Measurements from ENCODE around the gene SYT3.
"Not testable (repeated sequence)": the region's sequence is repeated elsewhere in the genome, so short reads cannot be mapped to it uniquely, and the experiment has no call there.

Gene SYT3

GRCh38 chr19:50607874-50608785, 31.6 kb downstream of the SYT3 start:
- H3K4me3 ChIP-seq (ENCODE audit: low read length) = no peak overlapping the region
- H3K4me2 ChIP-seq (ENCODE audit: low read length) = no peak overlapping the region
- no peaks in the 10 kb centered on the region for H3K4me1 ChIP-seq (ENCODE audit: control insufficient read depth, insufficient read depth, low read length)
- no peaks in the 10 kb centered on the region for H3K36me3 ChIP-seq (ENCODE audit: insufficient read depth, low read length)
- no peaks in the 10 kb centered on the region for H3K9me3 ChIP-seq (replicated peaks; ENCODE audit: low read length)
- no peak overlapping the region for H3K9ac ChIP-seq (ENCODE audit: low read depth, low read length)
- H3K27me3 ChIP-seq (ENCODE audit: control insufficient read depth, insufficient read depth, low read length) = no peaks in the 10 kb centered on the region

DNA sequence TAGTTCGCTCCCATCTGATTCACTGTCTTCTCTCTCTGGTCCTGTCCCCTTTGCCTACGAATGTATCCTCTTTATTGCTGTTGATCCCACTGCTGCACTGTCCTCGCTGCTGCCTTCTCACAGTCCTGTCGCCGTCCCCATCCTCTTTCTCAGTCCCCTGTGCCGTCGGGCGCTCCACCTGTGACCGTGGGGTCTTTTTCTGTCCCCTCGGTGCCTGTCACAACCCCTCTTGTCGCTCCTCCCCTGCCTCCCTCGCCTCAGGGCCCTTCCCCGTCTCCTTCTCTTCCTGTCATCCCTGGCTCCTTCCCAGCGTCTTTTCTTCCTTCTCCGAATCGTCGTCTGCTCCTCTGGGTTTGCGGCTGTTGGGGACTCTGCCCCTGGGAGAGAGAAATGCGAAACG, 32.3 kb downstream of the SYT3 start:
- H3K9me3 ChIP-seq (replicated peaks; ENCODE audit: low read length) = no peaks in the 10 kb centered on the region
- no peak overlapping the region for H3K4me2 ChIP-seq (ENCODE audit: low read length)
- no peaks in the 10 kb centered on the region for H3K4me1 ChIP-seq (ENCODE audit: control insufficient read depth, insufficient read depth, low read length)
- H3K27me3 ChIP-seq (ENCODE audit: control insufficient read depth, insufficient read depth, low read length) = no peaks in the 10 kb centered on the region
- H3K9ac ChIP-seq (ENCODE audit: low read depth, low read length) = no peak overlapping the region
- H3K36me3 ChIP-seq (ENCODE audit: insufficient read depth, low read length) = no peaks in the 10 kb centered on the region
- no peak overlapping the region for H3K4me3 ChIP-seq (ENCODE audit: low read length)

DNA sequence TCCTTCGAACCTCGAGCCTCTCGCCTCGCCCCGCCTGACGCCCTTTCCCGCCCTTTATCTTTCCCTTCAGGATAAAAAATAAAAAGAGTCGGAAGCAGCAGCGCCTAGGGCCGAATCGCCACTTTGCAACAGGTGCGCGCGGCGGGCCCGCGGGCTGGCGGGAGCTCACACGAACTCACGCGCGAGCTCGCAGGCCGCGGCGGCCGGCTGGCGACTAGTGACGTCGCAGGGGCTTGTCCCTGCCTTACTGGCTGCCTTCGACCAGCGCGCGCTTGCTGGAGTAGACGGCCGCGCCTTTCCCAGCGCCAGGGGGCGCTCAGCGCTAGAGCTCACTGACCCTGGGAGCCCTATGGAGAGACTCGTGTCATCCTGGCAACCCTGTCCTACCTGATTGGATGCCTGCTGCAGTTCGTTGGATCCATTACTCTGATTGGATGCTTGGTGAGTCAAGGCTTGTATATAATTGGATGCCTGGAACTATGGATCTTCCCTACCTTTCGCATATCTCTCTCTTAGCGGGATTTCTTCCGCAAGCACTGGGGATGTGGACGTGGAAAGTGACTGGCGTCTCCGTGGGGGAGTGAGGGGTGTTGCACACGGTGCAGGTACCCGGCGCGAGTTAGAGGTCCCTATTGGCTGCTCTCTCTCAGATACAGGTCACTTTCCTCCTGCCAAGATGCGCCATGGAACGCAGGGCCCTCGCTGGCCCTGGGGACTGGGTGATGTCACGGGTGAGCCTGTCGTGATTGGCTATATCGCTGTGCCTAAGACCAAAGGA, 33.4 kb downstream of the SYT3 start:
- H3K27me3 ChIP-seq (ENCODE audit: control insufficient read depth, insufficient read depth, low read length); H3K4me3 ChIP-seq (ENCODE audit: low read length); H3K4me1 ChIP-seq (ENCODE audit: control insufficient read depth, insufficient read depth, low read length); H3K36me3 ChIP-seq (ENCODE audit: insufficient read depth, low read length); H3K9ac ChIP-seq (ENCODE audit: low read depth, low read length); H3K9me3 ChIP-seq (replicated peaks; ENCODE audit: low read length); H3K4me2 ChIP-seq (ENCODE audit: low read length): not testable (repeated sequence)

- H3K9me3 ChIP-seq (replicated peaks; ENCODE audit: low read length); H3K36me3 ChIP-seq (ENCODE audit: insufficient read depth, low read length); H3K4me2 ChIP-seq (ENCODE audit: low read length); H3K27me3 ChIP-seq (ENCODE audit: control insufficient read depth, insufficient read depth, low read length); H3K9ac ChIP-seq (ENCODE audit: low read depth, low read length); H3K4me1 ChIP-seq (ENCODE audit: control insufficient read depth, insufficient read depth, low read length); H3K4me3 ChIP-seq (ENCODE audit: low read length): not testable (repeated sequence)
Observed at GRCh38 chr19:50604264-50605073, 35.2 kb downstream of the SYT3 start.

GRCh38 chr19:50602935-50603334, 36.7 kb downstream of the SYT3 start:
- Histone ChIP-seq H3K4me2 (ENCODE audit: low read length) (no peak overlapping the region), H3K27me3 (ENCODE audit: control insufficient read depth, insufficient read depth, low read length) (no peaks in the 10 kb centered on the region), H3K4me1 (ENCODE audit: control insufficient read depth, insufficient read depth, low read length) (no peaks in the 10 kb centered on the region), H3K9ac (ENCODE audit: low read depth, low read length) (no peak overlapping the region), H3K36me3 (ENCODE audit: insufficient read depth, low read length) (no peaks in the 10 kb centered on the region), H3K4me3 (ENCODE audit: low read length) (no peak overlapping the region), H3K9me3 (replicated peaks; ENCODE audit: low read length) (no peaks in the 10 kb centered on the region)

DNA sequence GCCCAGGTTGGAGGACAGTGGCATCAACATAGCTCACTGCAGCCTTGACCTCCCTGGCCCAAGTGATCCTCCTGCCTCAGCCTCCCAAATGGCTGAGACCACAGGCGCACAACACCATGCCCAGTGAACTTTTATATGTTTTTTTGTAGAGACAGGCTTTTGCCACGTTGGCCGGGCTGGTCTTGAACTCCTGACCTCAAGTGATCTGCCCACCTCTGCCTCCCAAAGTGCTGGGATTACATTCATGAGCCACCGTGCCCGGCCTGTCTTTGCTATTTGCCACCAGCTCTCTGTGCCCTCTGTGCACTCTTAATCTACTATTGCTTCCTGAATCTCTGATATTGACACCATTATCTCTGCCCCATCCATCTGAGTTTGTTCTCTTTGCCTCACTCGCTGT, 37.2 kb downstream of the SYT3 start:
- H3K4me2 ChIP-seq (ENCODE audit: low read length) = no peak overlapping the region
- H3K27me3 ChIP-seq (ENCODE audit: control insufficient read depth, insufficient read depth, low read length) = no peaks in the 10 kb centered on the region
- H3K36me3 ChIP-seq (ENCODE audit: insufficient read depth, low read length) = no peaks in the 10 kb centered on the region
- no peak overlapping the region for H3K4me3 ChIP-seq (ENCODE audit: low read length)
- H3K9ac ChIP-seq (ENCODE audit: low read depth, low read length) = no peak overlapping the region
- H3K4me1 ChIP-seq (ENCODE audit: control insufficient read depth, insufficient read depth, low read length) = no peaks in the 10 kb centered on the region
- no peaks in the 10 kb centered on the region for H3K9me3 ChIP-seq (replicated peaks; ENCODE audit: low read length)

- Histone ChIP-seq H3K9ac (ENCODE audit: low read depth, low read length) (no peak overlapping the region), H3K9me3 (replicated peaks; ENCODE audit: low read length) (no peaks in the 10 kb centered on the region), H3K4me3 (ENCODE audit: low read length) (no peak overlapping the region), H3K36me3 (ENCODE audit: insufficient read depth, low read length) (no peaks in the 10 kb centered on the region), H3K4me2 (ENCODE audit: low read length) (no peak overlapping the region), H3K4me1 (ENCODE audit: control insufficient read depth, insufficient read depth, low read length) (no peaks in the 10 kb centered on the region), H3K27me3 (ENCODE audit: control insufficient read depth, insufficient read depth, low read length) (no peaks in the 10 kb centered on the region)
Observed at GRCh38 chr19:50602089-50602422, 37.6 kb downstream of the SYT3 start.

DNA sequence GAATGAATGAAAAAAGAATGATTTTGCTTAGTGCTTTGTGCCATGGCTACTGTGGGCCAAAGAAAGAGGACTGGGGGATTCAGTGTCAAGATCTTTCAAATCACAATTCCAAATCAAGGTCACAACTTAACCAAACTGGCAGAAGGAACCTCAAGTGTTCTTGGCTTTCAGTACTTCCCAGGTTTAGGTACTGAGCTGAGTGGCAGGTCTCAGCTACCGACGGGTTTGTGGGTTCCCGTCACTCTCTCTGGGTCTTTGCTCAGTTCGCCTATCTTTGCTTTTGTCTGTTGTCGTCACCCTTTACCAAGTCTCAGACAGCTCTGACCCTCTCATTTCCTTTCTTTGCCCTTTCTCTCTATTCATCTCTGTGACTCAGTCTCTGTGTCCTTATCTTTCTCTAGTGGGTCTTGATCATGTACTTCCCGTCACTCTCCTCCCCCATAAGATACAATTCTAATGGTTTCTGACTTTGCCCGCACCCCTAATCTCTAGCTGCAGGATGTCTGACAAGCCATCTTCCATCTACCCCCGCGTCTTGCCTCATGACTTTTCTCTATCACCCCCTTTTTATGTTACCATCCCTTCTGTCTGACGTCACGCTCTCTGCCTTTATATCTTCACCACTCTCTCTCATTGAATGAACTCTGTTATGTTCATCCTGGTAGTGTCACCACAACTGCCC, 38.1 kb downstream of the SYT3 start:
- Histone ChIP-seq H3K4me1 (ENCODE audit: control insufficient read depth, insufficient read depth, low read length) (no peaks in the 10 kb centered on the region), H3K36me3 (ENCODE audit: insufficient read depth, low read length) (no peaks in the 10 kb centered on the region), H3K9me3 (replicated peaks; ENCODE audit: low read length) (no peaks in the 10 kb centered on the region), H3K9ac (ENCODE audit: low read depth, low read length) (no peak overlapping the region), H3K4me3 (ENCODE audit: low read length) (no peak overlapping the region), H3K27me3 (ENCODE audit: control insufficient read depth, insufficient read depth, low read length) (no peaks in the 10 kb centered on the region), H3K4me2 (ENCODE audit: low read length) (no peak overlapping the region)

DNA sequence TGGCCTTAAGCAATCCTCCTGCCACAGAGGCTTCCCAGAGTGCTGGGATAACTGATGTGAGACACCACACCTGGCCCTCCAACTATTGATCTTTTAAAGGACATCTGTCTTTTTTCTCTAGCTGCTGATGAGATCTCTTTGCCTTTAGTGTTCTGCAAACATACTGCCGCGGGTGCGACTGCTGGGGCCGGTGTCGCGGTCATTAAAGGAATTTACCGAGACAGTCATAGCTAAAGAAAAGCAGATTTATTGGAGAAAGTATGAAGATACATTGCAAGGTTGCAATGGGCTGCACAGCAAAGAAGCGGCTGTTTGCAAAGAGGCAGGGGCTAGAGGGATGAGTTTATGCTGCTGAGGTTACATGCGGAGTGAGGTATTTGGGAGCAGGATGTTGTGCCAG, 40.3 kb downstream of the SYT3 start:
- Histone ChIP-seq H3K4me1 (ENCODE audit: control insufficient read depth, insufficient read depth, low read length) (no peaks in the 10 kb centered on the region), H3K4me3 (ENCODE audit: low read length) (no peak overlapping the region), H3K9me3 (replicated peaks; ENCODE audit: low read length) (no peaks in the 10 kb centered on the region), H3K4me2 (ENCODE audit: low read length) (no peak overlapping the region), H3K27me3 (ENCODE audit: control insufficient read depth, insufficient read depth, low read length) (no peaks in the 10 kb centered on the region), H3K9ac (ENCODE audit: low read depth, low read length) (no peak overlapping the region), H3K36me3 (ENCODE audit: insufficient read depth, low read length) (no peaks in the 10 kb centered on the region)

DNA sequence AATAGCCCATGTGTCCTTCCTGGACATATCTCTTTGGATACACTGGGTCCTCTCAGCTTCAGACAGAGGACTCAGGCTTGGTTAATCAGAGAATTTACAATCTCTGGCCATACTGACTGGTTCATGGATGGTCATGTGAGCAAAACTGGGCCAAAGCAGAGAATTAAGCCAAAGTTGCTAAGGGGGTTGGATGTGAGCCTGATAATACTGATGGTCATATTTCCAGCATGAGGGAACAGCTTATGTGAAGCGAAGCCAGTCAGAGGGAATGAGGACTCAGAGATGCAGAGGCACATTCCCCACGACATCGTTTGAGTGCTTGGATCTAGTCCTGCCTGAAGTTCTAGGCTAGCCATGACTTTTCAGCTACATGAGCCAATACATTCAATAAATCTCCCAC, 49.5 kb downstream of the SYT3 start:
- Histone ChIP-seq H3K9ac (ENCODE audit: low read depth, low read length) (no peak overlapping the region), H3K9me3 (replicated peaks; ENCODE audit: low read length) (no peaks in the 10 kb centered on the region), H3K36me3 (ENCODE audit: insufficient read depth, low read length) (no peaks in the 10 kb centered on the region), H3K4me3 (ENCODE audit: low read length) (no peak overlapping the region), H3K4me2 (ENCODE audit: low read length) (no peak overlapping the region), H3K4me1 (ENCODE audit: control insufficient read depth, insufficient read depth, low read length) (no peaks in the 10 kb centered on the region), H3K27me3 (ENCODE audit: control insufficient read depth, insufficient read depth, low read length) (no peaks in the 10 kb centered on the region)

Data from skeletal muscle satellite cell (primary cell).